CD14-positive monocyte (primary cell): ENCODE results near the gene ADAMTS17. TPM values are rescaled to one million over a fixed set of nuclear protein-coding genes. Genes with fewer than 3 reads are reported as not detected.

Source experiments
- DNase-seq, 3 donors: peaks; one replicate each; pipeline ENCODE4 v3.0.0-alpha.2; 2011 to 2022
- H2AFZ ChIP-seq: 2 replicates; pipeline ENCODE4 v1.6.0; 2012; ENCODE audit warnings: mild to moderate bottlenecking, low read depth, low read length, inconsistent platforms; ENCODE audit not compliant: insufficient read depth, poor library complexity, severe bottlenecking
- H3K27ac ChIP-seq, 2 donors: 1 replicate in 1 of 2; 2 replicates in 1 of 2; pipeline ENCODE4 v1.5.1; 2012 to 2013; ENCODE audit warnings: low read length in 2 of 2, control low read depth in 1 of 2, inconsistent platforms in 1 of 2, low read depth in 1 of 2, mild to moderate bottlenecking in 1 of 2
- H3K27me3 ChIP-seq, 2 donors: one replicate each; pipeline versions ENCODE4 v1.6.0 to v1.6.1; 2011 to 2013; ENCODE audit warnings: low read length in 2 of 2; ENCODE audit not compliant: control insufficient read depth in 2 of 2, insufficient read depth in 2 of 2
- H3K36me3 ChIP-seq, 2 donors: replicated peaks in 1 of 2; 1 replicate in 1 of 2; 2 replicates in 1 of 2; pipeline versions ENCODE4 v1.5.1 to v1.6.1; 2012 to 2013; ENCODE audit warnings: low read length in 2 of 2, control low read depth in 1 of 2, inconsistent platforms in 1 of 2, mild to moderate bottlenecking in 1 of 2; ENCODE audit not compliant: insufficient read depth in 2 of 2, control insufficient read depth in 1 of 2
- H3K4me1 ChIP-seq, 2 donors: 1 replicate in 1 of 2; 2 replicates in 1 of 2; pipeline versions ENCODE4 v1.5.1 to v1.6.1; 2012 to 2013; ENCODE audit warnings: low read length in 2 of 2, control low read depth in 1 of 2, inconsistent platforms in 1 of 2, mild to moderate bottlenecking in 1 of 2, moderate library complexity in 1 of 2; ENCODE audit not compliant: insufficient read depth in 2 of 2, control insufficient read depth in 1 of 2
- H3K4me2 ChIP-seq: replicated peaks from 2 replicates; pipeline ENCODE3; 2012; ENCODE audit warnings: low read length, moderate library complexity, mild to moderate bottlenecking; ENCODE audit not compliant: poor library complexity, severe bottlenecking; ENCODE audit errors: extremely low read depth
- H3K4me3 ChIP-seq, 3 experiments: fragments of 200-600 bp in 1 of 3; sonication (generic) in 1 of 3; replicated peaks in 1 of 3; 1 replicate in 2 of 3; 2 replicates in 1 of 3; pipeline ENCODE4 v1.5.1; 2011 to 2013; ENCODE audit warnings: low read length in 3 of 3, mild to moderate bottlenecking in 3 of 3, control low read depth in 2 of 3, low read depth in 2 of 3, inconsistent platforms in 1 of 3, moderate library complexity in 1 of 3
- H3K79me2 ChIP-seq: 2 replicates; pipeline ENCODE4 v1.6.0; 2012; ENCODE audit warnings: mild to moderate bottlenecking, control low read depth, inconsistent platforms, low read length, moderate library complexity; ENCODE audit not compliant: insufficient read depth
- H3K9ac ChIP-seq: 2 replicates; pipeline ENCODE4 v1.6.0; 2017; ENCODE audit warnings: low read length, mild to moderate bottlenecking; ENCODE audit not compliant: insufficient read depth, poor library complexity, severe bottlenecking
- H3K9me3 ChIP-seq, 2 donors: replicated peaks in 1 of 2; 1 replicate in 1 of 2; 2 replicates in 1 of 2; pipeline versions ENCODE4 v1.5.1 to v1.6.1; 2012 to 2013; ENCODE audit warnings: low read length in 2 of 2, control low read depth in 1 of 2; ENCODE audit not compliant: control insufficient read depth in 1 of 2, insufficient read depth in 1 of 2
- H4K20me1 ChIP-seq: 2 replicates; pipeline ENCODE4 v1.6.0; 2012; ENCODE audit warnings: mild to moderate bottlenecking, low read length, control low read depth, moderate library complexity; ENCODE audit not compliant: insufficient read depth
- H3K27ac Mint-ChIP-seq, 7 donors: one replicate each; pipeline ENCODE4 v1.8.0; 2020; ENCODE audit warnings: mild to moderate bottlenecking in 7 of 7, mixed read lengths in 7 of 7, moderate library complexity in 6 of 7, inconsistent platforms in 2 of 7
- H3K27me3 Mint-ChIP-seq, 3 donors: one replicate each; pipeline ENCODE4 v1.8.0; 2021 to 2022; ENCODE audit warnings: low read depth in 3 of 3, mild to moderate bottlenecking in 3 of 3, mixed read lengths in 3 of 3, moderate library complexity in 3 of 3, inconsistent platforms in 1 of 3
- H3K36me3 Mint-ChIP-seq, 2 donors: one replicate each; pipeline ENCODE4 v1.8.0; 2020; ENCODE audit warnings: mixed read lengths in 2 of 2, inconsistent platforms in 1 of 2, mild to moderate bottlenecking in 1 of 2
- H3K4me1 Mint-ChIP-seq: one replicate; pipeline ENCODE4 v1.8.0; 2020; ENCODE audit warnings: mild to moderate bottlenecking, mixed read lengths
- H3K4me3 Mint-ChIP-seq, 2 donors: one replicate each; pipeline ENCODE4 v1.8.0; 2020; ENCODE audit warnings: mild to moderate bottlenecking in 2 of 2, mixed read lengths in 2 of 2, moderate library complexity in 1 of 2
- H3K9me3 Mint-ChIP-seq, 7 donors: one replicate each; pipeline ENCODE4 v1.8.0; 2020 to 2022; ENCODE audit warnings: mixed read lengths in 7 of 7, mild to moderate bottlenecking in 6 of 7, moderate library complexity in 6 of 7, inconsistent platforms in 2 of 7
- CTCF ChIP-seq: fragments of 200-600 bp; IDR thresholded peaks from one replicate; pipeline ENCODE4 v1.8.0; 2022; ENCODE audit warnings: antibody characterized with exemption, mild to moderate bottlenecking
- WGBS: methylation state at CpG from one replicate; pipeline ENCODE4 v1.1.5; 2013; ENCODE audit warnings: missing lambda C conversion rate; ENCODE audit not compliant: insufficient coverage; 5-methylcytosine and 5-hydroxymethylcytosine counted together
- intact Hi-C, 2 donors: fragments of 100-400 bp; cut with micrococcal nuclease; formaldehyde crosslinking; loops; one replicate each; pipeline versions ENCODE4 v1.15.0 to v1.15.1; 2023
- polyA plus RNA-seq, 3 donors: library from polyadenylated mRNA; depleted of rRNA in 1 of 3; unstranded in 2 of 3; stranded (reverse) in 1 of 3; fragments of 300-500 nt in 2 of 3; fragments of >200 nt in 1 of 3; fragmentation: Illumina TruSeq in 2 of 3; gene quantifications; 1 replicate in 2 of 3; 2 replicates in 1 of 3; pipeline ENCODE4 v1.2.3, GENCODE V29; 2012 to 2021

Gene ADAMTS17
- polyA plus RNA-seq, 3 donors: 0.03 to 0.25 TPM; not detected in 1

GRCh38 chr15:99944131-99944530, 397.6 kb downstream of the ADAMTS17 start:
- Mint-ChIP-seq H3K9me3 (peaks cover 24 to 47% (median 37%) of the 10 kb centered on the region in 7 donors), H3K27me3 (peaks cover 0 to 1% (median 0%) of the 10 kb centered on the region in 3 donors), H3K4me1 (no peaks in the 10 kb centered on the region), H3K36me3 (no peaks in the 10 kb centered on the region), H3K4me3 (no peak overlapping the region), H3K27ac (no peak overlapping the region)
- H3K9ac ChIP-seq: no peak overlapping the region
- no peak overlapping the region for H3K4me2 ChIP-seq
- H3K27ac ChIP-seq: no peak overlapping the region
- H4K20me1 ChIP-seq: no peaks in the 10 kb centered on the region
- H3K79me2 ChIP-seq: no peaks in the 10 kb centered on the region
- intact Hi-C loops: loop anchor here in 1 of 2 donors (10.0 kb wide), 1 partner anchor 61 kb away; no protein-coding TSS in a partner anchor
- DNase-seq: no peak
- 100% methylated on average over 1 of the region's 1 CpG for WGBS
- H3K36me3 ChIP-seq: no peaks in the 10 kb centered on the region
- H3K27me3 ChIP-seq: no peaks in the 10 kb centered on the region
- no peak overlapping the region for H3K4me3 ChIP-seq
- no peak overlapping the region for H2AFZ ChIP-seq
- H3K4me1 ChIP-seq: no peaks in the 10 kb centered on the region
- peaks cover 25 to 26% of the 10 kb centered on the region in 2 donors for H3K9me3 ChIP-seq
- no peak for TF ChIP-seq CTCF

DNA sequence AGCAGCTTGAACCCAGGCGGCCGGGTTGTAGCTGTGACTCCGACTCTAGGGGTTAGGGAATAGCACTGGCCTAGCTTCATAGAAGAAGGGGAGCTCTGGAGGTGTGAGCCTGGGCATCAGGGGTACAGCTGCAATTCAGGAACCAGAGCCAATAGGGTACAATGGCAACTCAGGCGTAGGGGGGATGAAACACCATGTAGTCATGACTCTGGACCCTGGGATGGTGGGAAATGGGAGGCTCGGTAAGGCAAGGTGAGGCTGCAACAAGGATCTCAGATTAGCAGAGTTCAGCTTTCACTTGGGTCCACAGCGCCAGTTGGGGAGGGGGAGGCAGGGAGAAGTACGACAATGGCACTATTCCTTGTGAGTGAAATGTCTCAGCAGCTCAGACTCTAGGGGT, 398.3 kb downstream of the ADAMTS17 start:
- Mint-ChIP-seq H3K4me1 (no peaks in the 10 kb centered on the region), H3K27me3 (no peaks in the 10 kb centered on the region), H3K9me3 (peaks cover 24 to 47% (median 36%) of the 10 kb centered on the region in 7 donors), H3K27ac (no peak overlapping the region), H3K4me3 (no peak overlapping the region), H3K36me3 (no peaks in the 10 kb centered on the region)
- Histone ChIP-seq H3K4me3 (no peak overlapping the region), H3K4me1 (no peaks in the 10 kb centered on the region), H3K79me2 (no peaks in the 10 kb centered on the region), H3K9me3 (peaks cover 25 to 26% of the 10 kb centered on the region in 2 donors), H4K20me1 (no peaks in the 10 kb centered on the region), H2AFZ (no peak overlapping the region), H3K36me3 (no peaks in the 10 kb centered on the region), H3K9ac (no peak overlapping the region), H3K27ac (no peak overlapping the region), H3K27me3 (no peaks in the 10 kb centered on the region), H3K4me2 (no peak overlapping the region)
- TF ChIP-seq CTCF: no peak
- WGBS: 99% methylated on average over 6 of the region's 7 CpGs
- intact Hi-C loops: loop anchor here in 1 of 2 donors (2.0 to 10.0 kb wide), 2 partner anchors 19 to 61 kb away; no protein-coding TSS in a partner anchor
- DNase-seq: no peak
